ENCODE measurements around the gene RBPJL.

RBPJL gene

GRCh38 chr20:45363611-45364492 lies 57.2 kb downstream of the RBPJL start:
- peak in 1 of 6 experiments; percentile 11 for DNase-seq

GRCh38 chr20:45365444-45365970 lies 58.9 kb downstream of the RBPJL start:
- no peak for DNase-seq

GRCh38 chr20:45366192-45366591 lies 59.6 kb downstream of the RBPJL start:
- DNase-seq, result no peak

GRCh38 chr20:45366631-45367030 lies 60.0 kb downstream of the RBPJL start:
- no peak for DNase-seq

- DNase-seq, result no peak
Measured at GRCh38 chr20:45367126-45367525, 60.5 kb downstream of the RBPJL start.

Data from stimulated activated naive CD4-positive, alpha-beta T cell (primary cell).